ENCODE results near the gene GRPEL2.

Gene GRPEL2, protein sequence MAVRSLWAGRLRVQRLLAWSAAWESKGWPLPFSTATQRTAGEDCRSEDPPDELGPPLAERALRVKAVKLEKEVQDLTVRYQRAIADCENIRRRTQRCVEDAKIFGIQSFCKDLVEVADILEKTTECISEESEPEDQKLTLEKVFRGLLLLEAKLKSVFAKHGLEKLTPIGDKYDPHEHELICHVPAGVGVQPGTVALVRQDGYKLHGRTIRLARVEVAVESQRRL

DNA sequence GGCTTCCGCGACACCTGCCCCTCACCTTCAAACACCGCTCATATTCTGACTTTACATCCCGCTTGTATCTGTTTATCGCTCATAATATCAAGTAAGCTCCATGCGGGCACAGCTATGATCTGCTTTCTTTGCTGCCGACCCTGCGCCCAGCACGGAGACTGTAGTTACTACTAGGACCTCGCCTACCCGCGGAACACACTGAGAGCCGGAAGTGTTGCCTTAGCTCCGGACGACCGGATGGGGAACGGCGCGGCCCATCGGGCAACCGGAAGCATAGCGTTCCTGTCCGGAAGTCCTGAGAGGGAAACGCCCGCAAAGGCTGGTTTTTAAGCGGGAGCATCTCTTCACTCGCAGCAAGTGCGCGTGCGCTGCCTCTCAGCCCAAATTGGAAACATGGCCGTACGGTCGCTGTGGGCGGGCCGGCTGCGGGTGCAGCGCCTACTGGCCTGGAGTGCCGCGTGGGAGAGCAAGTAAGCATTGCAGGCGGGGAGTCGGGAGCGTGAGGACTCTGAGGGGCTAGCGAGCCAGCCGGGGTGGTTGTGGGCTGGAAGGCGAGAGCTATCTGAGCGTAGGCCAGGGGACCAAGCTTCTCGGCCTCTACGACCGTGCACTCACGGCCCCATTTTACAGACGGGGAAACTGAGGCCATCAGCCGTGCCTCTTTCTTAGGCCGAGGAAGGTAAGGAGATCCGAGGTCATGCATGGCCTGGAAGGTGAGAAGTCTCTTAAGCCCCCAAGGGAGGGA is at the start of gene GRPEL2:
Gene GRPEL2 (plus strand): TSS at position 353 of the 745 bp plus-strand sequence. CDS start 41 bp downstream, at position 394.
- no peak for DNase-seq

DNA sequence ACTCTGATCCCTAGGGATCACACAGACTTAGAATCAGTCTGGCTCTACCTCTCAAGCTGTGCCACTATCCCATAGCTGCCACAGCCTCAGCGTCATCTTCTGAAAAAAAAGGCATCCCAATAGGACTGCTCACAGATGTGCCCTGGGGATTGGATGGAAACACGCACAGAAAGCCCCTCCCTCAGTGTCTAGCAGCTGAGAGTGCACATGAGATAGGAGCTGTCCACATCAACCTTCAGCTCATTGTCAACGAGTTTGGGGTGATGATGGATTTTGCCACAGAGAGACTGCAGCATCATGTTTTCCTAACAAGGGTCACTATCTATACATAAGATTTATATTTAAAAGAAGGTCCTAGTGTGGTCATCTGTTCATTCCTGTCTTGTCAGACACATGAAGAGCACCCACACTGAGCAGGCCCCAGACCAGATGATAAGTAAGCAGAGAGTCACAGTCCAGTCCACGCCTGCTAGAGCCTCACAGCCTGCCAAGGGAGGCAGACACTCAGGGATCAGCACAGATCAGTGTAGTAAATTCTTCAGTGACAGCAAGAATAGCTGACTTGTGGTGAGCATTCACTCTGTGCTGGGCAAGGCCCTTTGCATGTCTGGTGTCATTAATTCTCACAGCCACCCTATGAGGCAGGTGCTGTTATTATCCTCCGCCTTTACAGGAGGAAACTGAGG is 47.8 kb upstream of the GRPEL2 start:
- DNase-seq = no peak

DNA sequence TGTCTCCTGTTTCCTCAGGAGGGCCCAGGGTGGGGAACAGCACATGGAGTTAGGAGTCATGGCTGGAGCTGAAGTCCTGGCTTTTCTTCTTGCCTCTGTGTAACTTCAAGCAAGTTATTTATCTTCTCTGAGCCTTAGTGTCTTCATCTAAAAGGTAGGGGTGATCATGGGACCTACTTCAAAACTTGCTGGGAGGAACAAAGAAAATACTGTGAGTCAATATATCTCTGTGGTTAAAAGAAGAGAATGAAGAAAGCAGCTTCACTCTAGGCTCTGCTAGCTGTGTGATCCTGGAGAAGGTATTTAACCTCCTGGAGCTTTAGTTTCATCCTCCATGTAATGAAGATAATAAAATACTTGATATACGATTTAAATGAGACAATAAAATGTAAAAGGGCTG is 47.1 kb upstream of the GRPEL2 start:
- no peak for DNase-seq

DNA sequence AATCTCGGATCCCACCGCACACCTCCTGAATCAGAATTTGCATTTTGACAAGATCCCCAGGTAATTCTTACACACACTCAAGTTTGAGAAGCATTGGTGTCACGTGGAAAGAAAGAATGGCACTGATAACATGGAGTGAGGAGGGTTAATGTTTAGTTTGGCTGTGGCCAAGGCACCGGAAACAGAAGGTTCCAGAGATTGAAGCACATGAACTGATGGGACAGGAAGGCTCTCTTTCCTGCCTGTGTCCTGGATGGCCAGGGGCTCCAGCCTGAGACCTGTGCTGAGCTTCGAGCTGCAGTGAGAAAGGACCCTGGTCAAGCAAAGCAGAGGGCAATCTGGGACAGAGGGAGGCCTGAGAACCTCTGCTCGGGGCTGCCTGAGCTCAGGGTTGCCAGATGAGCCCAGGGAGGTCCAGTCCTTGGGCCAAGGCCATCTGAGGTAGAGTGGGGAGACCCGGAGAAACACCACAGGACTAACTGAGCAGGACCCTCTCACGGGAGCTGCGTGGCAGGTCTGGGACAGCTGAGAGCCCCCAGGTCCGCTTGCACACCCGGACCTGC is 46.4 kb upstream of the GRPEL2 start:
- DNase-seq = no peak

- no peak for DNase-seq
Measured at GRCh38 chr5:149299451-149300054, 45.7 kb upstream of the GRPEL2 start.

GRCh38 chr5:149300441-149300840 is 44.9 kb upstream of the GRPEL2 start:
- DNase-seq = no peak

GRCh38 chr5:149301049-149301743 is 44.1 kb upstream of the GRPEL2 start:
- DNase-seq = no peak

GRCh38 chr5:149301744-149302380 is 43.4 kb upstream of the GRPEL2 start:
- DNase-seq = no peak

DNA sequence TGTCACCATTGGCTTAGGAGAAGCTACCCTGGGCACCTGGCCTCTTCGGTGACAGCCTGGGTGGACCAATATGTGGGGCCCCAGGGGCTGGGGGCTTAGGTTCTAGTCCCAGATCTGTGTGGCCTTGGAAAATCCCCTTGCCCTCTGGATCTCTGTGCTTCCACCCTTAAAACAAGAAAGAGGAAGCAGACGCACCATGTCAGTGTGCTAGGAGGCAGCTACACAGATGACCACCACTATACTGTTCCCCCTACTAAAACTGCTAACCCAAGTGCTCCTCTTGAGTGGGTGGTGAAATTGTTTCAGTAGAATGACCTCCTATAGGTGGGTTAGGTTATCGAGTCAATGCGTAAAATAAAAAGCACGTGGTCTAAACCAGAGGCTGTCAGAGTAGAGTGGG is 42.7 kb upstream of the GRPEL2 start:
- DNase-seq = no peak

GRCh38 chr5:149303210-149303609 is 42.1 kb upstream of the GRPEL2 start:
- no peak for DNase-seq

DNA sequence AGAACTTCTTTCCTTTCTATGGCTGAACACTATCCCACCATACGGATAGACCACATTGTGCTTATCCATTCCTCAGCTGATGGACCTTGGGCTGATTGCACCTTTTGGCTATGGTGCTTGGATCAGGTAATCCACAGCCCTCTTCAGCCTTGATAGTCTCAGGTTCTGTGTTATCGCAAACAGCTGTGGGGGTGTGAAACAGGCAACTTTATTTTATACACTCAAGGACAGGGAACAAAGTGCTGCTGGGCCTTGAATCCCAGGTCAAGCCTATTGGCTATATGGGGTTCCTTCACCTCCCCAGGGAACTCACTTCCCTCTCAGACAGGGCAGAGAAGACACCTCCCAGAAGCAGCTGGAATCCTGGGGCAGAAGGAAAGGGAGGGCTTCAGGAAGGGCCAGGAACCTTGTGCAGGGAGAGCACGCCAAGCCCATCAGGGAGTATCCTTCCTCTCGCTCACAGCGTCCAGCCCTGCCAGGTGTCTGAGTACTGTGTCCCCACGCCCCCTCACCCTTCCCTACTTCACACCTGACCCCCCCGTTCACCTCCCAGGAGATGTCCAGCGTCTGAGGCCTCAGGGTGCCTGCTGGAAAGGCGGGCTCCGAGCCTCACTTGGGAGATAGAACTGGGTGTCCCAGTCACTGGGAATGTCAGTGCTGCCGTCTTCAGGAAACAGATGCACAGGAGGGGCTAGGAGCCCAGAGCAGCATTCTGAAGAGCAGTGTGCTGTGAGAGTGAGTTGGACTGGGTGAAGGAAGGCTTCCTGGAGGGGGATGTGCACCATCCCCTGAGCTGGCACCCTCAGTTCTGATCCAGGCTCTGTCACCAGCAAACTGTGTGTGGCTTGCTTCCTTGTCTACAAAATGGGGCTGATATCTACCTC is 40.9 kb upstream of the GRPEL2 start:
- no peak for DNase-seq

GRCh38 chr5:149309354-149309753 is 35.9 kb upstream of the GRPEL2 start:
- no peak for DNase-seq

DNA sequence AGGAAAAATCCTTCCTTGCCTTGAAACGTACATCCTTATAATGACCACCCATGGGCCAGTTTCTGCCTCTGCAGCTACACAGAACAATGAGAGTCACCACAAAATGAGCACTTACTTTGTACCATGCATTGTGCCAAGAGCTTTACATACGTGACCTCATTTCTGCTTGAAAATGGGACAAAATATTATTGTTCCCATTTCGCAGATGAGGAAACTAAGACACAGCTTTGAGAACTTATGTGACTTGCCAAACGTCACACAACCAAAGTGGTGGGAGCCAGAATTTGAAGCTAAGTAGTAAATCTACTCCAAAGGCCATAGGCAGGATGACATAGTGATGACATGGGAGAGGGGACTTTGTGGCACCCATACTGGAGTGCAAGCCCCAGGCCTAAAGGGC is 34.8 kb upstream of the GRPEL2 start:
- DNase-seq = no peak

DNA sequence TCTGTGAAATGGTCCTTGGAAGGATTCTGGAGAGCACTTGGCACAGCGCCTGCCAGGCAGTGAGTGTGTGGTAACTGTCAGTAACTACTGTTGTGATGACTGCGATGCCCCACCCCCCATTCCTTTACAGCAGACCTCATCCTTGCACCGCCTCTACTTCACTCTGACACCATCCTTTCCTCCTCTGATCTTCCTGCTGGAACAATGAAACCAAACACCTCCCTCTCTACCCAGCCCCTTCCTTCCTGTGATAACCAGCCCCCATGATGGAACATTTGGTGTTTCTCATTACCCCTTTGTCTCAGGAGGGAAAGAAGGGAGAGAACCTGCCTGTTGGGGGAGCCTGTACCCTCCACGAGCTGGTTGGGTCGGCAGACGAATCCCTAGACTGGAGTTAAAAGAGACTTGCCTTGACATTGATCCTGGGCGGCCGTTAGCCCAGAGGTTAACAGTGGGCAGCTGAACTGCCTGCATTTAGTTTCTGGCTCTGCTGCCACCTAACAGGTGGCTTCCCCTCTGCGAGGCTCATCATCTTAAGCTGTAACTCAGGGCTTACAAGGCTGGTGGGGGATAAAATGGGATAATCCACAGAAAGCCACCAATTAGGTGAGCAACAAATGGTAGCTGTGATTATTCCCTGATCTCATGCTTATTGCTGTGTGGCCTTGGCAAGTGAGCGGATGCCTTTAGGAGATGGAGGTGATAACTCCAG is 34.2 kb upstream of the GRPEL2 start:
- DNase-seq = no peak

- no peak for DNase-seq
Measured at GRCh38 chr5:149313151-149313841, 32.0 kb upstream of the GRPEL2 start.

DNA sequence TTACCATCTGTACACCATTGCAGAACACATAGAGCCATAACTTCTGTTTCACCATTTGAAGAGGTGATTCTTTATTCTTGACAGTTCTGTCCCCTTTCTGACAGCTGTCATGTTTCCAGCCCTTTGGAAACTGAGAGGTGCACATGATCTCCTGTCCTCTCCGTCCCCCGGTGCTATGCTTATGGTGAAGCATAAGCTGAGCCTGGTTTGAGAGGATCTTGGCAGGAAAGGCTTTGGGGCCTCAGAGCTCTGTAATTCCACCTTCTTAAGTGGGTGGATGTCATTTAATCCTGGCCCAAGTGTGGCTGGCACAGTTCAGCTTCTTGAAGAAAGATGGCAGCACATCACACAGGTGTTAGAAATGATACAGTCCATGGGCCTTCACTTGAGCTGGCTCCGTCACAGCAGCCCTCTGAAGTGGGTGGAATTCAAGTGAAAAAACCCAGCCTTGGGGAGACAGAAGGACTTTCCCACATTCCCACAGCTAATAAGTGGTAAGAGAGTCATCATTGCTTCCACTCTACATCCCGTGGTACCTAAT is 30.7 kb upstream of the GRPEL2 start:
- no peak for DNase-seq

DNA sequence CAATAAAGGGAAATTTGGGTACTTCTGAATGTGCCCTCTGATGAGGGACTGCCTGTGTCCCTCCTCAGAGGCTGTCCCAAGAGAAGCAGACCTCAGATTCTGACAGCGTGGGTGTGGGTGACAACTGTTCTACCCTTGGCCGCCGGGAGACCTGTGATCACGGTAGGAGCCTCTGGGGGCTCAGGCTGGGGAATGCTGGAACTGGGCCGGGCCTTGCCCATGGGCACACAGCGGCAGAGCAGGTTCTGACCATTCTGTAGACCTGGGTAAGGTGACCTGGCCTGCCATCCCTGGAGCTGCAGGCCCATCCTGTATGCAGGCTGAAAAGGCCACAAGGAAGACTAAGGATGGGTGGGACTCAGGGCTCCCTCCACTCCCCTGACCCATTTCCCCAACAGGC is 29.5 kb upstream of the GRPEL2 start:
- no peak for DNase-seq

GRCh38 chr5:149317281-149318048 is 27.8 kb upstream of the GRPEL2 start:
- peak; percentile 11 for DNase-seq

- DNase-seq = no peak
Measured at GRCh38 chr5:149319174-149319573, 26.1 kb upstream of the GRPEL2 start.
